GM03348 (cell line): ENCODE results near the gene FBXL20.
"Not testable (repeated sequence)": the region's sequence is repeated elsewhere in the genome, so short reads cannot be mapped to it uniquely, and the experiment has no call there.

Source experiments
- DNase-seq: peaks from one replicate; pipeline ENCODE4 v3.0.0; 2012; ENCODE audit warnings: low spot score

The FBXL20 gene

DNA sequence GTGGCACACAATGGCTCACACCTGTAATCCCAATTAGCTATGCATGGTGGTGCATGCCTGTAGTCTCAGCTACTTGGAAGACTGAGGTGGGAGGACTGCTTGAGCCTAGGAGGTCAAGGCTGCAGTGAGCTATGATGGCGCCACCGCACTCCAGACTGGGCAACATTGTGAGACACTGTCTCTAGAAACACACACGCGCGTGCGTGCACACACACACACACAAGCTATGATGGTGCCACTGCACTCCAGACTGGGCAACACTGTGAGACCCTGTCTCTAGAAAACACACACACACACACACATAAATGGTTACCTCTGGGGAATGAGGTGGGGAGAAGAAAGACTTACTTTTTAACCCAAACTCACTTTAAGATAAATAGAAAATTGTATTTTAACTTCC is 16.4 kb downstream of the FBXL20 start:
- DNase-seq: no peak

DNA sequence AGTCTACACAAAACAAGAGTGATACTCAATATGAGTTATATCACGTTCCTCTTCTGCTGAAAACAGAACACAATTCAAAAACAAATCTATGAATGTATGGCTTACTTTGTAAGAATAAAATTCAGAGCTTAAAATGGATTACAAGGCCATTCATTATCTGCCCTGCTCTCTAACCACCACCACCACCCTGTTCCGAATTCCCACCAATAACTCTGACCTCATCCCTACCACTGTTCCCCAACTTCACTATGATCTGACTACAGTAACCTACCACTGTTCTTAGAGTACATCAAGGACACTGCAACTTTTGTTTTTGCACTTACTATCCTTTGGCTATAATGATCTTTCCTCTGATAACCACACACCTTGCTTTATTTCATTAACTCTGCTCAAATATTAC is 21.3 kb downstream of the FBXL20 start:
- no peak for DNase-seq

DNA sequence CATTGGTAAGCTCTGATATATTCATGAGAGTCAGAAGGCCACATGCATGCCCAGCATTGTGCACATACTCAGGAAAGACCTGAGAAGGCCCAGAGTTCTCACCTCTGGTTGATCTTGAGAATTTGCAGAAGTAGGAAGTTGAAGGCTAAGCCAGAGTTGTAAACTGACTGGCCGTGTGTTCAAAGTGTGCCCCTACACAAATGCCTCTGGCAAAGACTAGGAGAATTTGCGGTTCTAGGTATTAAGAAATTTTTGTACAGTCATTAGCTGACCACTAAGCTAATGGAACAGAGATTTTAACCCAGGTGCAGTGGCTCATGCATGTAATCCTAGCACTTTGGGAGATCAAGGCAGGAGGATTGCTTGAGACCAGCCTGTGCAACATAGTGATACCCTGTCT is 25.0 kb downstream of the FBXL20 start:
- no peak for DNase-seq

DNA sequence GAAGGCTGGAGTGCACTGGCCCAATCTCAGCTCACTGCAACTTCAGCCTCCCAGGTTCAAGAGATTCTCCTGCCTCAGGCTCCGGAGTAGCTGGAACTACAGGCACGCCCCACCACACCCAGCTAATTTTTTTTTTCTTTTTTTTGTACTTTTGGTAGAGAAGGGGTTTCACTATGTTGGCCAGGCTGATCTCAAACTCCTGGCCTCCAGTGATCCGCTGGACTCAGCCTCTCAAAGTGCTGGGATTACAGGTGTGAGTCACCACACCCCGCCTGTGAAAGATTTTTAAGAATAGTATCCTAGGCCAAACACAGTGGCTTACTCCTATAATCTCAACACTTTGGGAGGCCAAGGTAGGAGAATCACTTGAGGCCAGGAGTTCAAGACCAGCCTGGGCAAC is 33.6 kb downstream of the FBXL20 start:
- DNase-seq: not testable (repeated sequence)

DNA sequence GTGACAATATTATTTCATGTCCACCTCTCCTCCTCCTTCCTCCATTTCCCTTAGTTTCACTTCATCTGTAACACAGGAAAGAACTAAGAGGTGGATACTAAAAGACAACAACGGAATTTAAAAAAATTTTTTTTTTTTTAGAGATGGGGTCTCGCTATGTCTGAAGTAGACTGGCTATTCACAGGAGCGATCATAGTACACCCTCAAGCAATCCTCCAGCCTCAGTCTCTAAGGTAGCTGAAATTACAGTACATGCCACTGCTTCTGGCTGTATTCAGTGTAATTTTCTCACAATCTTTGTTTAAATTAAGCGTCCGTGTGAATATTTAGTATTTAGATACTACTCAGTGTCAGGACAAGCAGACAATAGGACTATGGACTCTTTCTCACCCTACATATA is 35.6 kb downstream of the FBXL20 start:
- no peak for DNase-seq

DNA sequence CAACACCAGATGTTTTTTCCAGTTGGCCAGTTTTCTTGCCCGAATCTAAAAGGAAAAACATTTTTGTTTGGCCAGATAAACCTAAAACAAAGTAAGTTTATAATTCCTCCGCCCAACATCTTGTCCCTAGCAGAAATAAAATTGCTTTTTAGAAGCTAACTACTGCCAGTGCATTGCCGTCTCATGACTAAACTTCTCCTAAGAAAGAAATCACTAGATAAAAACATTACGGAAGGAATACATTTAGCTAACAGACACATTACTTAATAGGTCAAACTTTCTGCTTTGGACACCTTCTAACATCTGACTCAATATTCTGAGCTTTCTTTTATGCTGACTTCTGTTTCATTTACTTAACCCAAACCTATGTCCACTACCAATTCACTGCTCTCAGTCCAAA is 36.2 kb downstream of the FBXL20 start:
- peak; percentile 66 for DNase-seq

DNA sequence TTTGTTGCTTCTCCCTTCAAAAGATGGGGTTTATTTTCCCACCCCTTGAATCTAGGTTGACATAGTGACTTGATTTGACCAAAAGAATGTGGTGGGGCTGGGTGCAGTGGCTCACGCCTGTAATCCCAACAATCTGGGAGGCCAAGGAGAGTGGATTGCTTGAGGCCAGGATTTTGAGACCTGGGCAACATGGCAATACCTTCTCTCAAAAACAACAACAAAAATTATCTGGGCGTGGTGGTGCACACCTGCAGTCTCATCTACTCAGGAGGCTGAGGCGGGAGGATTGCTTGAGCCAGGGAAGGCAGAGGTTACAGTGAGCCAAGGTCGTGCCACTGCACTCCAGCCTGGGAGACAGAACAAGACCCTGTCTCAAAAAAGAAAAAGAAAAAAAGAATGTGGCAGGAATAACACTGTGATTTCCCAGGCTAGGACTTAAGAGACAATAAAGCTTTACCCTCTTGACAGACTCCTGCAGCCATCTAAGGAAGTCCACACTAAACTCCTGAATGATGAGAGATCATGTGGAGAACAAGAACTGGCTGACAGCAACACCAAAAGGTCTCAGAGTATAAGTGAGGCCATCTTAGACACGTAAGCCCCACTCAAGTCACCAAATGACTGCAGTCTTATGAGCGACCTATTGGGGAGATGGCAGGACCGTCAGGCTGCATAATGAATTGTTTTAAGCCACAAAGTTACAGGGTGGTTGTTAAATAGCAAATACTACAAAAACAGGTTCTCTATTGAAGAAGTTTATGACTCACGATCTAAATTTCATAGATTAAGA is 37.0 kb downstream of the FBXL20 start:
- DNase-seq: peak; percentile 24

DNA sequence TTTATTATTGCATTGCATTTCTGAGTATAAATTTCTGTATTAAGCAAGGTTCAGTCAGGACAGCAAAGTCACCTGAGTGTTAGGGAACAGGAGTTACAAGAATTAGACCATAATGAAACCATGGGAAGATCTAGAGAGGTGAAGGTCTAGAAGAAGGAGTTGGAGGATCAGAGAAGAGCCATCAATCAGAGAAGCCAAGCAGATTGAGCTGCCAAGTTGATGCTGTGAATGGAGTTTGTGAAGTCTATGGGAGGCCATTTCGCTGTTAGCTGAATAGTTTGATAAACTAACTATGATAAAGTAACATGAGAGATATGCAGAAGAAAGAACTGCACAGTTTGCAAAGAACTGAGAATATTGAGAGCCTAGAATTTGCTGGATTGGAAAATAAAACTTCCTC is 40.4 kb downstream of the FBXL20 start:
- DNase-seq: no peak

DNA sequence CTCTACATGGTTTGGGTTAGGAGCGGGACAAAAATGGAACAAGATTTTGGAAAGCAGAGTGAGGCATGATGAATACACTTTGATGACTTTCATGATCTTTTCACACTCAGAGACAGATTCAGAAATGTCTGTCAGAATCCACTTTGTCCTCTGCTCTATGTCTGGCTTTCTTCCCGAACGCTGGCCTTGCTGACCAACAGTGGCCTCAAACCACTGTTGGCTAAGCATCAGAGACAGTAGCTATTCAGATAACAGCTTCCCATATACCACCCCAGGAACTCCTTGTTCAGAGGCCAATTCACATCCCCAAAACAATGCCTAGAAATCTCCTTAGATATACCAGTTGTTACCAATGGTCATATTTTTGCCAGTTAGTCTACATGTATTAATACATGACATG is 40.9 kb downstream of the FBXL20 start:
- DNase-seq: no peak

DNA sequence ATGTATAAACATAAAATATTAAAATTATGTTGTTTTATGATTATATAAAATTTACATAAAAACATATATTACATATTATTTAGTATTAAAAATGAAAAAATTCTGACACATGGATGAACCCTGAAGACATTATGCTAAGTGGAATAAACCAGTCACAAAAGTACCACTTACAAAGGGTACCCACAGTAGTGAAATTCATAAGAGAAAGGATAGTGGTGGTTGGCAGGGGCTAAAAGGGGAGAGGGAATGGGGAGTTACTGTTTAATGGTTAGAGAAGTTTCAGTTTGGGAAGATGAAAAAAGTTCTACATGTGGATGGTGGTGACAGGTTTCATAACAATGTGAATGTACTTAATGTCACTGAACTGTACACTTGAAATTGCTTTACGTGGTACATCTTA is 41.4 kb downstream of the FBXL20 start:
- no peak for DNase-seq

DNA sequence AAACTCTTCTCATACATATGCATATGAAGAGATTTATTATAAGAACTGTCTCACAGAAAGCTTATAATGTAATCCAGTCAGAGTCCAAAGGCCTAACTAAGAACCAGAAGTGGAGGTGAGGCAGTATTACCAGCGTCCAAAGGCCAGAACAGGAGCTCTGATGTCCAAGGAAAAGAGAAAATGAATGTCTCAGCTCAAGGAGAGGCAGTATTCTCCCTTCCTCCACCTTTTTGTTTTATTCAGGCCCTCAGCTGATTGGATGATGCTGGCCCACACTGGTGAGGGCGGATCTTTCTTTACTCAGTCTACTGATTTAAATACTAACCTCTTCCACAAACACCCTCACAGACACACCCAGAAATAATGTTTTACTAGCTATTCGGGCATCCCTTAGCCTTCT is 43.4 kb downstream of the FBXL20 start:
- no peak for DNase-seq

DNA sequence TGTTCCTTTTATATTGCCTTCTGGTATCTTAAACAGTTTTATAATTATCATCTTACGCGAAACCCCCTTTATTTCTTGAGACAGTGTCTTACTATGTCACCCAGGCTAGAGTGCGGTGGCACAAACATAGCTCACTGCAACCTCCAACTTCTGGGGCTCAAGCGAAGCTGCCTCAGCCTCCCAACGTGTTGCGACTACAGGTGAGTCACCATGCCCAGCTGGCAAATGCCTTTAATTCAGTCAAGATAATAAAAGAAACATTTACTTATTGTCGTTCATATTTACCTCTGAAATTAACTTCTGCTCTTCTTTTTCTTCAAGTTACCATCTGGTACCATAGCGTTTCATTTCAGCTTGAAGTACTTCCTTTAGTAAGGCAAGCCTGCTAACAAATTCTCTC is 43.9 kb downstream of the FBXL20 start:
- DNase-seq: no peak

DNA sequence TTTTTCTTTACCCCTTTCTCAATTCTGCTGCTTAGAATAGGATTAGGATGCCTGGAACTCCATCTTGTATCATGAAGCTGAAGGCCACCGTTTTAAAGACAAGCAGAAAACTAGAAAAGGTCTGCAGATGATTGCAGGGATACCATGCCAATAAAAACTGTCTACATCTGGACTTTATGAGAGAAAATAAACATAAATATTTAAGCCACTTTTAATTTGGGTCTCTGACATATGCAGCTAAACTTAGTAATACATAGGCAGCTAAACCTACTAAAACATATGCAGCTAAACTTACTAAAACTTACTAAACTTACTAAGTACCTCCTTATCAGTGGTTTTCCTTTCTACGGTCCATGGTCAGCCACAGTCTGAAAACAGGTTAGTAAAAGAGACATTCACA is 48.4 kb downstream of the FBXL20 start:
- no peak for DNase-seq

DNA sequence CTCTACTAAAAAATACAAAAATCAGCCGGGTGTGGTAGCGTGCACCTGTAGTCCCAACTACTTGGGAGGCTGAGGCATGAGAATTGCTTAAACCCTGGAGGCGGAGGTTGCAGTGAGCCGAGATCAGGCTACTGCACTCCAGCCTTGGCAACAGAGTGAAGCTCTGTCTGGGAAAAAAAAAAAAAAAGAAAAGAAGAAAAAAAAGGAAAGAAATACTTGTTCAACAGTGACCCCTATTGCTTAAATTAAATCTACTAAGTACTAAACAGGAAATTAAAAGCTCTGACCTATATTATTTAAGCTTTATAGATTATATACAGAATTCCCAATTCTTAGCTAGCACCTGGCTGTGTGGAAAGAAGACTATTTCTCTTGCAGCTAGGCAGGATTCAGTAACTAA is 48.9 kb downstream of the FBXL20 start:
- no peak for DNase-seq

DNA sequence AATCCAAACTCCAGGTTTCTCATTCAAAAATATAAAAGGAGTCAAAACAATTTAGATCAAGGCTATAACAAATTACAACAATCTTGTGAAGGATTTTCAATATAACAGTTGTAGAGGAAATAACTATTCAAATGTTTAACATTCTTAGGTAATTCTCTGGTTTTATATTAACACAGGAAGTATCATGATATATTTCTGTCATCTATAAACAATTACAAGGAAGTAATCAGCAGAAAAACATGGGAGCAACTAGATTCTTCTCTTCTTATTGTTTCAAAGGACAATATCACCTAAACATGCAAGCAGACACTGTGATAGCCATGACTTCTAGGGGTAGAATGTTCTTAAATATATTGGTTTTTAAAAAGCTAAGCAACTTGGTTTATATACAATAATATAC is 49.9 kb downstream of the FBXL20 start:
- DNase-seq: no peak

DNA sequence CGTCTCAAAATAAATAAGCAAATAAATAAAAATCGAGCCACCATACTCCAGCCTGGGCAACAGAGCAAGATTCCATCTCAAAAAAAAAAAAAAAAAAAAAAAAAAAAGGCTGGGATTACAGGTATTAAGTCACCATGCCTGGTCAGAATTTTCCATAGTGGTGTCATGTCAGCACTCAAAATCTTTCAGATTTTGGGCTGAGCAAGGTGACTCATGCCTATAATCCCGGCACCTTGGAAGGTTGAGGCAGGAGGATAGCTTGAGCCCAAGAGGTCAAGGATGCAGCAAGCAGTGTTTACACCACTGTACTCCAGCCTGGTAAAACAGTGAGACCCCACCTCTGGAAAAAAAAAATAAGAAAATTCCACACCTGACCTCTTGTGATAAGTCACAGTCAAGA is 52.2 kb downstream of the FBXL20 start:
- DNase-seq: no peak

DNA sequence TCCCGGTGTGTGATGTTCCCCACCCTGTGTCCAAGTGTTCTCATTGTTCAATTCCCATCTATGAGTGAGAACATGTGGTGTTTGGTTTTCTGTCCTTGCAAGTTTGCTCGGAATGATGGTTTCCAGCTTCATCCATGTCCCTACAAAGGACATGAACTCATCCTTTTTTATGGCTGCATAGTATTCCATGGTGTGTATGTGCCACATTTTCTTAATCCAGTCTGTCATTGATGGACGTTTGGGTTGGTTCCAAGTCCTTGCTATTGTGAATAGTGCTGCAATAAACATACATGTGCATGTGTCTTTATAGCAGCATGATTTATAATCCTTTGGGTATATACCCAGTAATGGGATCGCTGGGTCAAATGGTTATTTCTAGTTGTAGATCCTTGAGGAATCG is 54.6 kb downstream of the FBXL20 start:
- not testable (repeated sequence) for DNase-seq

DNA sequence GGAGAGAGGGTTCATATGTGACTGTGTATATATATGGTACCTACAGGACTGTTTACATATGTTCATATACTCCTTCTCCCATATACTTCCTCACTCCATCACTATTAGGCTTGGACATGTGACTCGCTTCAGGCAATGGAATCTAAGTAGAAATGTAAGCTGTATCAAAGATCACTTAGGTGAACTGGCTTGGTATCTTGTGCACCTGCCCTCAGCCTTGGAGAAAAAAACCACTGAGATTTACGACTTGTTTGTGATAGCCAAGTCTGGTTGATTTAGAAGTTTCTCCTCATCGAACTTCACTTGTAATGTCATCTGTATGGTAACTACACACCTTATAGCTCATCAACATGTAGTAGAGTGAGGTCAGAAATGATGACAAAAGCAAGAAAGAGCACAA is 59.9 kb downstream of the FBXL20 start:
- no peak for DNase-seq

DNA sequence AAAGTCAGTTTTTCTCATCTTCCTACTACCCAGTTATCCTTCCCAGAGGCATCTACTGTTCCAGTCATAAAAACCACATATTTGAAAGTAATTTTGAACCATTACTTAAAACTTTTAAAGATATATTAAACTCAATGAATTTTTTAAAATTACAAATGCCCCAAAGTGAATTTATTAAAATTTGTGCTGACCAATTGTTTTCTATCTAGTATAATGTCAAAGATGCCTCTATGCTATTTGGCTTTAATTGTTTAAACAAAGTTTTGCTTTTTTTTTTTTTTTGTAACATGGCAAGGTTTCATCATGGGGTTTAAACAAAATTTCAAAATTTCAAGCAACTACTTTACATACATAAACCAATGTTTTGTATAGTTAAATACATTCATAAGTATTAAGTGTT is 60.7 kb downstream of the FBXL20 start:
- no peak for DNase-seq

DNA sequence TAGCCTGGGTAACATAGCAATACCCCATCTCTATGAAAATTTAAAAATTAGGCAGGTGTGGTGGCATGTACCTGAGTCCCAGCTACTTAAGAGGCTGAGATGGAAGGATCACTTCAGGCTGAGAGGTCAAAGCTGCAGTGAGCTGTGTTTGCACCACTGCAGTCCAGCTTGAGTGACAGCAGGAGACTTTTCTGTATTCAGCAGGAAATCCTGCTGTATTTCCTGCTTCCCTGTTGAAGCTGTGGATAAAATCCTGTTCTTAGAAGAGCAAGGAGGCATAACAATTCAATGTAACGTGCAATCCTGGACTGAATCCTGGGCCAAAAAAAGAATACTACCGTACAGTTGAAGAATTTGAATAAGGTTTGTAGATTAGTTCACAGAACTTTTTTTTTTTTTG is 62.2 kb downstream of the FBXL20 start:
- no peak for DNase-seq

DNA sequence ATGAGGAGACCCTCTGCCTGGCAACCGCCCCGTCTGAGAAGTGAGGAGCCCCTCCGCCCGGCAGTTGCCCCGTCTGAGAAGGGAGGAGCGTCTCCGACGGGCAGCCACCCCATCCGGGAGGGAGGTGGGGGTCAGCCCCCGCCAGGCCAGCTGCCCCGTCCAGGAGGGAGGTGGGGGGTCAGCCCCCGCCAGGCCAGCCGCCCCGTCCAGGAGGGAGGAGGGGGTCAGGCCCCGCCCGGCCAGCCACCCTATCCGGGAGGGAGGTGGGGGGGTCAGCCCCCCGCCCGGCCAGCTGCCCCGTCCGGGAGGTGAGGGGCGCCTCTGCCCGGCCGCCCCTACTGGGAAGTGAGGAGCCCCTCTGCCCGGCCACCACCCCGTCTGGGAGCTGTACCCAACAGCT is 63.8 kb downstream of the FBXL20 start:
- not testable (repeated sequence) for DNase-seq

DNA sequence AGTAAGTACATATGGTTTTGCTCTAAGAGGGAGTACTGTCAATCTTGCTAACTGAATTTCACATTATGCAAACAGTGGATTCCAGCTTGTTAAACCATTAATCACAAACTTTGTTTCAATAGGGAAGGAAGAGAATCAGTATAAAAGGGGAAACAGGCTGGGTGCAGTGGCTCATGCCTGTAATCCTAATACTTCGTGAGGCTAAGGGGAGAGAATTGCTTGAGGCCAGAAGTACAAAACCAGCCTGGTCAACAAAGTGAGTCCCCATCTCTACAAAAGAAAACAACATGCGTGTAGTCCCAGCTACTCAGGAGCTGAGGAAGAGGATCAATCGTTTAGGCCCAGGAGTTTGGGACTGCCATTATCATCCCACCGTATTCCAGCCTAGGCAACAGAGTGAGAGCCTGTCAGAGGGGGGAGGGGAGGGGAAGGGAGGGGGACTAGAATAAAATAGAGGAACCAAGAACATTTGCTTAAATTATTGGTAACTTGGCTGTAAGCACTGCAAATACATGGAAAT is 65.7 kb downstream of the FBXL20 start:
- DNase-seq: no peak

DNA sequence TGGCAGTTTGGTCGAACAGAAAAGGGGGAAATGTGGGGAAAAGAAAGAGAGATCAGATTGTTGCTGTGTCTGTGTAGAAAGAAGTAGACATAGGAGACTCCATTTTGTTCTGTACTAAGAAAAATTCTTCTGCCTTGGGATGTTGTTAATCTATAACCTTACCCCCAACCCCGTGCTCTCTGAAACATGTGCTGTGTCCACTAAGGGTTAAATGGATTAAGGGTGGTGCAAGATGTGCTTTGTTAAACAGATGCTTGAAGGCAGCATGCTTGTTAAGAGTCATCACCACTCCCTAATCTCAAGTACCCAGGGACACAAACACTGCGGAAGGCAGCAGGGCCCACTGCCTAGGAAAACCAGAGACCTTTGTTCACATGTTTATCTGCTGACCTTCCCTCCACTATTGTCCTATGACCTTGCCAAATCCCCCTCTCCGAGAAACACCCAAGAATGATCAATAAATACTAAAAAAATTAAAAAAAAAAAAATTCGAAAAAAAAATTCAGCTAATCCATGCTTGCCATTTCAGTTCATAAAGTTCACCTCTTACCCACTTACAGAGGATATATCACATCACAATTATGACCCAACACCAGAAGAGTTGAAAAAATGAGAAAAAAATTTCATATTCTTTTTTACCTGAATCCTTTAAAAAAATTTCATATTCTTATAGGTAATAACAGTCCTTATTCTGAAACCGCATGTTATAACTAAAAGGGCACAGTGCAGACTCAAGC is 67.2 kb downstream of the FBXL20 start:
- DNase-seq: not testable (repeated sequence)

DNA sequence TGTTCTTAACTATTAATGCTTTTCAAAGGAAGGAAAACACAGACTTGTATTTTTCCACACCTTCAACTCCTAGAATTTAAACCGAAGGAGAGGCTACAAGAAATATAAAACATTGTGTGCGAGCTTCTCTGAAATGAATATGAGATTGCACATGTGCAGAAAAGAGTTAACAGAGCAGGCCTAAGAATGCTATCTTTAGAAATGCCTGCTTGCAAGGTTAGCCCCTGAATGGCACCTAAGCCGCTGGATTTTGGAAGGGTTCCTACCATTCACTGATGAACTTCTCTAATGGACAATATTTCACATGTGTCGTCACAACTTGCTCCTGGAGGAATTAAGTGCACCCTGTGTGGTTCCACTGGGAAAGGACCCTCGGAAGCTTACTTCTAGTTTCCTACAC is 69.3 kb downstream of the FBXL20 start:
- DNase-seq: no peak
